ENCODE measurements around the gene BCL6B.
A peak's percentile ranks its signal among the peaks of the same experiment; 100 is the strongest.

Gene BCL6B

DNA sequence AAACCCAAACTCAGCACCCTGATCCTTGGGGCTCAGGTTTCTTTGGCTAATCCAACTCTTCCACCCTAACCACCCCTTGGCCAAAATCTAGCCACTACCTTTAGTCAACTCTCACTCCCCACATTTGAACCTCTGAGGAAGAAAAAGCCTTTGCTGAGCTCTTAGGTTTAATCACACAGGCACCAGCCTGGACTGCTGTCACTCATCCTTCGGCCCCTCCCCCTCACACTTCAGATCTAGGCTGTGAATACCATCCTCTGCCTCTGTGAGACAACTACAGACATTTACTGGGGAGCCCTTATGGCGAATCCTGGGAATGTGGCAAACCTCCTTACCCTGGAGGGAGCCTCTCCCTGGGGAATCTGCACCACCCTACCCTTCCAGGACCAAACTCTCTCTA, 15.7 kb upstream of the BCL6B start:
- DNase-seq (ENCODE audit: low read depth in 2 of 2): no peak

- no peak for DNase-seq (ENCODE audit: low read depth in 2 of 2)
These were observed 12.3 kb upstream of the BCL6B start for GRCh38 chr17:7010523-7010922.

DNA sequence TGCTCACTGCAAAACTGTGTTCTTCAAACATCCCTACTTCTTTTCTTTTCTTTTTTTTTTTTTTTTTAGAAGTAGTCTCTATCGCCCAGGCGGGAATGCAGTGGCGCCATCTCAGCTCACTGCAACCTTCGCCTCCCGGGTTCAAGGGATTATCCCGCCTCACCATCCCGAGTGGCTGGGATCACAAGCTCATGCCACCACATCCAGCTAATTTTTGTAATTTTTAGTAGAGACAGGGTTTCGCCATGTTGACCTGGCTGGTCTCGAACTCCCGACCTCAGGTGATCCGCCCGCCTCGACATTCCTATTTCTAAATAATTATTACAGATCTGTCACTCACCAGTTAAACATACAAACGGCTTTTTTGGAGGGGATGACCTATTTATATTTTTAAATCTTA, 11.4 kb upstream of the BCL6B start:
- no peak for DNase-seq (ENCODE audit: low read depth in 2 of 2)

- DNase-seq (ENCODE audit: low read depth in 2 of 2): no peak
These were observed 11.0 kb upstream of the BCL6B start for GRCh38 chr17:7011942-7012254.

DNA sequence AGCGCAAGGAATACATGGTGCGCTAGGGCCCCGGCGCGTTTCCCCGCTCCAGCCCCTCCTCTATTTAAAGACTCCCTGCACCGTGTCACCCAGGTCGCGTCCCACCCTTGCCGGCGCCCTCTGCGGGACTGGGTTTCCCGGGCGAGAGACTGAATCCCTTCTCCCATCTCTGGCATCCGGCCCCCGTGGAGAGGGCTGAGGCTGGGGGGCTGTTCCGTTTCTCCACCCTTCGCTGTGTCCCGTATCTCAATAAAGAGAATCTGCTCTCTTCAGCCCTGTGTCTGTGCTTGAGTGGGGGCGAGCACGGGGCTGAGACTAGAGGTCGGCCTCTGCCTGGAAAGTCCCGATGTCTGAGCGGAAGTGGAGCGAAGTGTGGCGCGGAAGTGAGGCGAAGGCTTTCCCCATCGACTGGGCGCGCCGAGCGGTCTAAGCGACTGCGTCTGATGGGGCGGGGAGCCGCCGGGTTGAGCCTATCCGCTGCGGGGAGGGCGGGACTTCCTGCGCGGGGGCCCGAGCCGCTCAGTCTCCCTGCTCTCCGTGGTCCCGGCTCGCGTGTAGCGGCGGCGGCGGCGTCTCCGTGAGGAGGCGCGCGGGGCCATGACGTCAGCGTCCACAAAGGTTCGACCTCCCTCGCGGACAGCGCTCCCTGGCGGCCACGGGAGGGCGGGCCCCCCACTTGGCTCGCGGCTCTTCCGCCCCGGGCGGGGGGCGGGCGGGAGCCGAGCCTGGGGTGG, 8.4 kb upstream of the BCL6B start:
- DNase-seq (ENCODE audit: low read depth in 2 of 2): peak; percentile 92 to 94

DNA sequence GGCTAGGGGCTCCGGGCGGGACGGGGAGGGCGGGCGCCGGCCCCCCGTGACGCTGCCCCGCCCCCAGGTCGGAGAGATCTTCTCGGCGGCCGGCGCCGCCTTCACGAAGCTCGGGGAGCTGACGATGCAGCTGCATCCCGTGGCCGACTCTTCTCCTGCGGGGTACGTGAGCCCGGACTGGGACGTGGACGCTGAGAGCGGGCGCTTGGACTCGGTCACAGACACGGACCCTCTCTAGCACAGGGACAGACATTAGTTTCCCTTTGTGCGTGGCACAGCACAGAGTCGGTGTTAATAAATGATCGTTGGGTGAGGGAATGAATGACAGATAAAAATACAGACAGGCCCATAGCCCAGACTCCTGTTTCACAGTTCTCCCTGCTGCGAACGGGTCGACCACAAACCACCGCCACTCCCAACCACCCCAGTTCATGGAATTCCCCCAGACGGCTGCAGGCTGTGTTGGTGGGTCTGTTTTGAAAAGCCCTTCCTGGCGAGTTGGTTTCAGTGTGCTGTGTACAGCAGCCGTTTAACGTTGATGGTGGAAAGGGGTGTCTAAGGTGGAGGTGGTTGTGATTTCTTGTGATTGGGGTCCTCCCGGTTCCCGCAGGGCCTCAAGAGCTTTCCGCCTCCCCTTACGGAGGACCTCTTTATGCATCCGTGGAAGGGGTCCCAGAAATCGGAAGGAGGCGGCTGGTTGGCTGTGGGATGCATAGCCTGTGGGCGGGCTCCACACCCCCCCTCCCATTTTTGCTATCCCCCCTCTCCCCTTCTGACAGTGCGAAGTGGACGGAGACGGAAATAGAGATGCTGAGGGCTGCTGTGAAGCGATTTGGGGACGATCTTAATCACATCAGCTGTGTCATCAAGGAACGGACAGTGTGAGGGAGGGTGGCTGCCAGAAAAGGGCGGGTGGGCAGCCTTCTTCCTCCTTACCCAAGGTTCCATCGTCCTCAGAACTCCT, 7.6 kb upstream of the BCL6B start:
- DNase-seq (ENCODE audit: low read depth in 2 of 2): peak; percentile 57 to 62

GRCh38 chr17:7016418-7016817, 6.4 kb upstream of the BCL6B start:
- DNase-seq (ENCODE audit: low read depth in 2 of 2): no peak

- no peak for DNase-seq (ENCODE audit: low read depth in 2 of 2)
These were observed 5.7 kb upstream of the BCL6B start for GRCh38 chr17:7016886-7017826.

DNA sequence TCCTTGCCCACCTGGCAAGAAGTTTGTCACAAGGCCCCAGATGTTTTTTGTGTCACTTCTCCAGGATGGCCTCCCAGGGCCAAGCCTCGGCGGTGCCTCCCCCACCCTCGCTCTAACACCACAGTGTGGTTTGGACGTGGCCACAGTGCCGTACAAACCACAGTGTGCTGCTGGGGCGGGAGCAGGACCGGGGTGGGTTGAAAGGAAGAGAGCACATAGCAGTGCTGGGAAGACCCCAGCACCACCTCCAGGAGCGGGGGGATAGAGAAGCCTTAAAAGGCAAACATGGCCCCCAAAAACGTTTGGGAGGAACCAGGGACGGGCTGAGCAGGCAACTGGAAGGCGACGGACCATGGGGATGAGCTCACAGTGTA, 5.0 kb upstream of the BCL6B start:
- no peak for DNase-seq (ENCODE audit: low read depth in 2 of 2)

DNA sequence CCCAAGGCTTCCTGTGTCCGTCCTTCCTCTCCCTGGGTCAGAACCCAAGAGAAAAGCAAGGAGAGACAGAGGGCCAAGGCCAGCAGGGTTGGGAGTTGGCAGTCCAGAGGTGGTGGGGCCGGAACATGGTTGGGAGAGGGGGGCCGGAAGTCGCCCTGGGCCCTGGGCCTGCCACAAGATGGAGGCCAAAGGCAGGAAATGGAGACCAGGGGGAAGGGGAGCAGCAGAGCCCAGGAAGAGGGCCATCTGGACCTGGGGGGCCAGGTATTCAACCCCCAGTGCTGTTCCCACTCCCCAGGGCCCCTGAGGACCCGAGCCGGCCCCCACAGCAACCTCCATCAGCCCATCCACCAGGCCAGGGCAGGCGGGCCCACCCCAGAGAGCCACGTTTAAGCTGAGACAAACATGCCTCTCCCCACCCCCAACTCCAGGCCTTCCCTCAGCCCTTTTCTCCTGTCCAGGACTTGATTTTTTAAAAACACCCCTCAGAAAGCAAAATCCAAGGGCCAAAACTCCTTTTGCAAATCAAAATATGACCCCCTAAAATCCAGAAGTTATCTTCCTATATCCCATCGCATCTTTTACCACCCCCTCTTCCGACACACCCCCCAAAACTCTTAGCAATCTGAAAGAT, 4.4 kb upstream of the BCL6B start:
- no peak for DNase-seq (ENCODE audit: low read depth in 2 of 2)

DNA sequence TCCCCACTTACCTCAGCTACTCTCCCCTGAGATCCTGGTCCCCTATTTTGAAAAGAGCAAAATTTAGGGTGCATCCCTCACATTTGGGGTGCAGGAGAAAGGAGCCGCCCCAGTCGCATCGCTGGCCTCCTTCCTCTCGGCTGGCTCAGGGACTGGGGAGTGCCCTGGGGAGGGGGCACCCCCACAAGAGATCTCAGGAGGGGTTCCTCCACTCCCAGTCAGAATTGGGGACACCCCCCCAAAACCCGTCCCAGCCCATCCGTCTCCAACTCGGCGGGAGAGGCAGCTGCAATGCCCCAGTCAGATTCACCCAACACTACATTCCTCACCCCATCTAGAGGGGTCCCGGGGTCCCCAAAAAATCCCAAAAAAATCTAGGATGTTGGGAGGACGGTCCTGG, 3.5 kb upstream of the BCL6B start:
- no peak for DNase-seq (ENCODE audit: low read depth in 2 of 2)

DNA sequence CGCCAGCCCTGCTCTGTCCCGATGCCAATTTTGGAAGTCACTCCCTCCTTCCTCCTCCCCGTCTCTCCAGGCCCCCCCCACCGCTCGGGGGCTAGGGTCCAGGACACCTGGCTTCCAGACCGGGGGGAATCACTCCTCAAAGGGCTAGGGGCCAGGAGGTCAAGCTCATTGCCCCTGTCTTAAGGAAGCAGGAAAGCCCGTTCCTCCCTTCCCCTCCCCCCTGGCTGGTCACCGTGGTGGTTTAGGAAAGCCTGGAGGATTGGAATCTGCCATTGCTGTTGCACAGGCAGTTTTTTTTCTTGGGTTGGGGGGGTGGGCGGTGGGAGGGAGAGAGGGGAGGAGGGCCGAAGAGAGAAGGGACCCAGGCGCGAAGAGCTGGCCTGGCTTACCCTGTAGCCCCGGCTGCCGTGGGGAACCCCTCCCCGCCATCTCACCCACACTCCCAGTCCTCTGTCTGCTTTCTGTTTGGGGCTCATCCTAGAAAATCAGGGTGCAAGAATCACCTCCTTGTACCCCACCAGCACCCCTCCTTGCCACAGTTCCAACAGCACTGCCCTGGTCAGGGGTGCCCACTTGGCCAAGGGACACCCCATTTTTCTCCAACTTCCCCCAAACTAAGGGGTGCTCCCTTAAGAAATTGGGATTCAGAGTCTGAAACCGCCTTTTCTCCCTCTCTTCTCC, 2.9 kb upstream of the BCL6B start:
- no peak for DNase-seq (ENCODE audit: low read depth in 2 of 2)

DNA sequence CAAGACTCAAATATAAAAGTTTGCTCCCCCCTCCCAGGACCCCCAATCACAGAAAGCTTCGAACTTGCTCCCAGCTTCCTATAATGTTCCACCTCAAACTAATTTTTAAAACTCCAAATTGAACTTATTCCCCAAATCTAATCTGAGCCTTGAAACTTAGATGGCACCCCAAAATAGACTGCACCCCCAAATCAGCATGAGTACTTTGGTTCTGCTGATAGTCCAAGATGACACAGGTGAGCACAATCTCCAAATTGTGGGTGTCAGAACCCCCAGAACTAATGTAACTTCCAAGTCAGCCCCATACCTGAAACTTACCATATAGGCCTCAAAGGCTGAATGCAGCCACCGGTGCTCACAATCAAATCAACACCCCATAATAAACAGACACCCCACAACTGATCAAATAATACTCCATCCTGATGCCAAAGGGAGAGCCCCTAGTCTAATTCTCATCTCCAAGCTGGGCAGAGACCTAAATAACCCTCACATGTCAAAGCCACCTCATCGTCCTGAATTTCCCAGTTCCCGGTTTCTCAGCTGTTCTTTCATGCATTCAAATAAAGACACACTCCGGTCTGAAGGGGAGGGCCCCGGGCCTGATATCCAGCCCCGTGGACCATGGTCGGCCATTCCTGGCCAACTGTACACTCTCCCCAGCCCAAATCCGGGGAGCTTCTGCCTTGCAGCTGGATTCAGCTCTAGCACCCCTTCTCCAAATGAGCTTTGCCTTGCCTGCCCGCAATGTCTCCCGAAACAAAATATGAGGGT, 1.8 kb upstream of the BCL6B start:
- no peak for DNase-seq (ENCODE audit: low read depth in 2 of 2)

GRCh38 chr17:7021993-7022778, 664 bp upstream of the BCL6B start:
- DNase-seq (ENCODE audit: low read depth in 2 of 2): peak; percentile 53 to 59

GRCh38 chr17:7023576-7024401, 939 bp downstream of the BCL6B start:
- peak; percentile 84 for DNase-seq (ENCODE audit: low read depth in 2 of 2)

GRCh38 chr17:7024402-7024785, 1.5 kb downstream of the BCL6B start:
- DNase-seq (ENCODE audit: low read depth in 2 of 2): no peak

DNA sequence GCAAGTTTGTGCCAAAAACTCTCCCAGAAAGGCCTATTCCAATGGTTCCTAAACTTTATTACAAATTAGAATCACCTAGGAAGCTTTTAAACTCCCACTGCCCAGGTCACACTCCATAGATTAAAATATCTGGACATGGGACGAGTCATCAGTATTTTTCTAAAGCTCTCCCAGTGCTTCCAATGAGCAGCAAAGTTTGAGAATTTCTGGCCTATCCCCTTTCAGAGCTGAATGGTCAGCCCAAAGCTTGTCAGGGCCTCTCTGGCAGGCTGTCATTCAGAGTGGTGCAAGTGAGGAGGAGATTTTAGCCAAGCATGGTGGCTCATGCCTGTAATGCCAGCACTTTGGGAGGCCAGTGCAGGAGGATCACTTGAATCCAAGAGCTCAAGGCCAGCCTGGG, 2.4 kb downstream of the BCL6B start:
- DNase-seq (ENCODE audit: low read depth in 2 of 2): no peak

GRCh38 chr17:7026471-7027115, 3.7 kb downstream of the BCL6B start:
- no peak for DNase-seq (ENCODE audit: low read depth in 2 of 2)
